GM20000 (cell line): Measurements from ENCODE around the gene KDM5C.

Source experiments
- DNase-seq: peaks from one replicate; pipeline ENCODE4 v3.0.0; 2012; ENCODE audit warnings: low spot score
- CTCF ChIP-seq: IDR thresholded peaks from 2 replicates; pipeline ENCODE4 v1.5.1; 2012; ENCODE audit warnings: mild to moderate bottlenecking, control low read depth; ENCODE audit errors: extremely low read depth, missing control alignments

The KDM5C gene

GRCh38 chrX:53224860-53225797 lies at the start of gene KDM5C:
TSS of gene KDM5C (minus strand) at chrX:53225207. CDS start at chrX:53224889, 318 bp downstream.
- TF ChIP-seq CTCF, result no peak

GRCh38 chrX:53272808-53273337 lies 47.9 kb upstream of the KDM5C start:
- no peak for DNase-seq
- TF ChIP-seq CTCF, result no peak

More at GRCh38 chrX:53224860-53225797, at the start of gene KDM5C:
- DNase-seq, result peak; percentile 90

- no peak for TF ChIP-seq CTCF
- DNase-seq, result no peak
Observed at GRCh38 chrX:53269536-53270107, 44.6 kb upstream of the KDM5C start.

- TF ChIP-seq CTCF, result no peak
Observed at GRCh38 chrX:53268173-53268572, 43.2 kb upstream of the KDM5C start.

GRCh38 chrX:53266914-53267313 lies 41.9 kb upstream of the KDM5C start:
- TF ChIP-seq CTCF, result no peak
- DNase-seq, result no peak

More at GRCh38 chrX:53268173-53268572, 43.2 kb upstream of the KDM5C start:
- no peak for DNase-seq

GRCh38 chrX:53265771-53266574 lies 41.0 kb upstream of the KDM5C start:
- no peak for DNase-seq
- no peak for TF ChIP-seq CTCF
